HG02588 (cell line): ENCODE data around the gene KLHL17.
"Not testable (repeated sequence)": the region's sequence is repeated elsewhere in the genome, so short reads cannot be mapped to it uniquely, and the experiment has no call there.

Experiments
- ATAC-seq: cut with Tn5 transposase; IDR thresholded peaks from one replicate; pipeline ENCODE4 v1.9.1; 2021; ENCODE audit warnings: mild to moderate bottlenecking, moderate library complexity; ENCODE audit not compliant: unreplicated experiment

The KLHL17 gene

DNA sequence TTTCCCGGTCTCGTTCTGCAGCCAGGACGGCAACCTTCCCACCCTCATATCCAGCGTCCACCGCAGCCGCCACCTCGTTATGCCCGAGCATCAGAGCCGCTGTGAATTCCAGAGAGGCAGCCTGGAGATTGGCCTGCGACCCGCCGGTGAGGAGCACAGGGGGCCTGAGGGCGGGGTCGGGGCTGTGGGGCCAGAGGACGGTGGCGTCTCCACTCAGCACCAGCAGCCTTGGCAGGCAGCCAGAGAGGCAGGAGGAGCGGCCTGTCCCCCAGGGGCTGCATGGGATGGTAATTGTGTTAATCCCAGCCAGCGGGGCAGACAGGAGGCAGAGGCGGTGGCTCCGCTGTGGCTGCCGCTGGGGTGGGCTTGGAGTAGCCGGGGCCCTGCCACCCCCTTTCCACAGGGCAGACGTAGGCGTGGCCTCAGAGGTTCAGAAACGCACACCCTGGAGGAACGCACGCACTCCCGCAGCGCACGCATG, 24.6 kb upstream of the KLHL17 start:
- no peak for ATAC-seq

DNA sequence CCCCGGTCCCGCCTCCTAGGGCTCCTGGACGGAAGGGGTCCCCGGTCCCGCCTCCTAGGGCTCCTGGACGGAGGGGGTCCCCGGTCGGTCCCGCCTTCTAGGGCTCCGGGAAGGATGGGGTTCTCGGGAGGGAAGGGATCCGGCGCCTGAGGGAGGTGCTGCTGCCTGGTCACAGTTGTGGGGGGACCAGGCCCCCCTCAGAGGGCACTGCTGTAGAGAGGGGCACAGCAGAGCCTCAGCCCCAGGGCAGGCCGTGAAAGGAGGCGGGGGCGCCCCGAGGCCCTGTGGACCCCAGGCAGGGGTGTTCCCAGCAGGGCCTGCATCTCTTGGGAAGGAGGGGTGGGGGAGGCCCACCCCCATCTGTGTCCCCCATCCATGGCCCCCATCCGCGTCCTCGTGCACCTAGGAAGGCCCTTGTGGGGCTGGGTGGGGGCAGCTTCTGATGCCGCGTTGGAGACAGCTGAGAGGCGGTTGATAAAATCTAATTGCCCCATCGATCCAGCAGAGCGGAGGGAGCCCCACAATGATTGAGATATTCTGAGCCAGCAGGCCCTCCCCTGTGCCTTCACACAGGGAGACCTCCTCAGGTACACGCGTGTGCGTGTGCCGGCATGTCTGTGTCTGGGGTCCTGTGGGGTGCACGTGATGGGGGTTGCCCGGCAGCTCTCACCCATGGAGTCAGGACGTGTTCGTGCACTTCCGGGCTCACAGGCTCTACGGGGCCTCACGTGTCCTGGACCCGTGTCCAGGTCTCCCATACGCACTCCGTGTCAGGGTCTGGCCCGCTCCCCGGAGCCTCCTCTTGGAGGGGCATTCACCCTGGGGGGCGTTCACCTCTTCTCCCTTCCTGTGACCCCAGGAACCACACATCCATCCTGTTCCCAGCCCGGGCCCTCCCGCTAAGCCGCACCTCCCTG, 23.8 kb upstream of the KLHL17 start:
- ATAC-seq = no peak

DNA sequence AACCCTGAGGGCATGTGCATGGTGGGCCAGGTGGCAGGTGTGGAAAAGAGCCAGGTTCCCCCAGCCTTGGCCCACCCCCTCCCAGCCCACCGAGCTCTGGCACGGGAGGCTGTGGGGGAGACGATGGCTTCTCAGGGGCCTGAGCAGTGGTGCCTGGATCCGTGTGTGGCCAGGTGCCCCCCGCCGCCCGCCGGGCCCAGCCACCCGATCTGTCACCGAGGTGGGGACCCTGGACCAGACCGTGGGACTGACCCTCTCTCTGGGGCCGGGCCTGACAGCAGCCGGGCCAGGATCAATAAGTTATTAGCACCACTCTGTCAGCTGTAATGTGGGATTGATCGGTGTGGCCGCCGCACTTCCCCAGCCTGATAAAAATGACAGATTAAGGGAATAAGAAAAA, 22.9 kb upstream of the KLHL17 start:
- no peak for ATAC-seq

DNA sequence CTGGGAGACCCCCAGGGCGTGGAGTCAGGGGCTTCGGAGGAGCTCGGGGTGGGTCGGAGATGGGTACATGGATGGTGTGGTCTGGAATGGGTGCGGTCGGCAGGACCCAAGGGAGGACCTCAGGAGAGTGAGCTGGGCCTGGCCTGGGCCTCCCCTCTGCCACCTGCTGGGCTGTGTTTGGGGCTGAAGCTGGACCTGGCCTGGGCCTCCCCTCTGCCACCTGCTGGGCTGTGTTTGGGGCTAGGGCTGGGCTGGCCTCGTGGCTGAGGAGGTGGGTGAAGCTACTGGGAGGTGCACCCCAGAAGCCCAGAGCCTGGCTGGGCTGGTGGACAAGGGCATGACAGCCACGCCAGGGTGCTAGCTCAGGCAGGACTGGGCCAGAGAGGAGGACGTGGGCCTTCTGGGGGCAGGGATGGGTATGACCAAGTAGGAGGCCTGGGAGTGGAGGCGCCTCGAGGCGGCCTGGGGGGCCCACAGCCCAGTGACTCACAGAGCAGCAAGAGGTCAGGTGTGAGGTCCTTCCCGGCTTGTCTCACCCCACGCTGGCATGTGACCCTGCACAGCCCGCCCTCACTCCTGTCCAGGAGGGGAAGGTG, 22.2 kb upstream of the KLHL17 start:
- no peak for ATAC-seq

DNA sequence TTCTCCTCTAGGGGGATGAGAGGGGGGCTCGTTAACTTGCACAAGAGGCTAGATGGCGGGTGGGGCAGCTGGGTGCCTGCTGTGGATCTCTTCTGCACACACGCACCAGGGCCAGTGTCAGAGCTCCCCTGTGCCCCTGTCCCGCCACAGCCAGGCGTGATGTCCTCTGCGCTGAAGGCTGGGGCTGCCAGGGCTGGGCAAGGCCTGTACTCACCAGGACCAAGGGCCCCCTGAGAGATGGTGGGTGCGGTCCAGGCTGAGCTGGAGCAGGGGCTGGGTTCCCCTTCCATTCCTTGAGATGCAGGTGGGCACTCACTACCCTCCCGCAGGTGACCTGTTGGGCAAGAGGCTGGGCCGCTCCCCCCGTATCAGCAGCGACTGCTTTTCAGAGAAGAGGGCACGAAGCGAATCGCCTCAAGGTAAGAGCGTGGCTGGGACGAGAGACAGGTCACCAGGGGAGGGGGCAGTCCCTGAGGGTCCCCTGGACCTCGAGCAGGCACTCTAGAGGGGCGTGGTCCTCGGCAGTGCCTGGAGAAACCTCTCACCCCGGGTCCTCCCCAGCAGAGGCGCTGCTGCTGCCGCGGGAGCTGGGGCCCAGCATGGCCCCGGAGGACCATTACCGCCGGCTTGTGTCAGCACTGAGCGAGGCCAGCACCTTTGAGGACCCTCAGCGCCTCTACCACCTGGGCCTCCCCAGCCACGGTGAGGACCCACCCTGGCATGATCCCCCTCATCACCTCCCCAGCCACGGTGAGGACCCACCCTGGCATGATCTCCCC, 21.5 kb upstream of the KLHL17 start:
- no peak for ATAC-seq

DNA sequence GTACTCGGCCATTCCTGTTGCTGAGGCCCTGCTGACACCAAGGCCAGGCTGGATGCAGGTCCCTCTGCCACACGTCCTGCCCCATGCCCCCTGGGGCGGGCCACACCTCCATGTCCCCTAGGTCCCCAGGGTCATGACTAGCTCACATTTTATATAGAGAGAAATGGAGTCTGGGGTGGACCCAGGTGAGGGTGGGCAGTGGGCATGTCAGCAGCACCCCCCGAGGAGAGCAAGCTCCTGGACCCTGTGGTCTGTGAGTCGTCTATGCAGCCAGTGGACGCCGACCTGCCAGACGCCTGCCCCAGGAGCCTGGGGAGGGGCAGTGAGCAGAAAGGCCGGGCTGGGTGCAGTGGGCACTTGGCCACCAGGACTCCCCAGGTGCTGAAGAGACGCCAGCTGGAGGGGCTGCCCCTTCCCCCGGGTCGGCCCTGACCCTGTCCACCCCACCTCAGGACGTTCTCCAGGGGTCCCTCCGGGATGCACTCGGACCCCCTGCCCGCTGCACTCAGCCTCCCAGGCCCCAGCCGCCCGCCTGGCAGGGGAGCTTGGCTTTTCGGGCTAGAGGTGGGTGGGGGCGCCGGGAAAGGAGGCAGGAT, 20.8 kb upstream of the KLHL17 start:
- no peak for ATAC-seq

DNA sequence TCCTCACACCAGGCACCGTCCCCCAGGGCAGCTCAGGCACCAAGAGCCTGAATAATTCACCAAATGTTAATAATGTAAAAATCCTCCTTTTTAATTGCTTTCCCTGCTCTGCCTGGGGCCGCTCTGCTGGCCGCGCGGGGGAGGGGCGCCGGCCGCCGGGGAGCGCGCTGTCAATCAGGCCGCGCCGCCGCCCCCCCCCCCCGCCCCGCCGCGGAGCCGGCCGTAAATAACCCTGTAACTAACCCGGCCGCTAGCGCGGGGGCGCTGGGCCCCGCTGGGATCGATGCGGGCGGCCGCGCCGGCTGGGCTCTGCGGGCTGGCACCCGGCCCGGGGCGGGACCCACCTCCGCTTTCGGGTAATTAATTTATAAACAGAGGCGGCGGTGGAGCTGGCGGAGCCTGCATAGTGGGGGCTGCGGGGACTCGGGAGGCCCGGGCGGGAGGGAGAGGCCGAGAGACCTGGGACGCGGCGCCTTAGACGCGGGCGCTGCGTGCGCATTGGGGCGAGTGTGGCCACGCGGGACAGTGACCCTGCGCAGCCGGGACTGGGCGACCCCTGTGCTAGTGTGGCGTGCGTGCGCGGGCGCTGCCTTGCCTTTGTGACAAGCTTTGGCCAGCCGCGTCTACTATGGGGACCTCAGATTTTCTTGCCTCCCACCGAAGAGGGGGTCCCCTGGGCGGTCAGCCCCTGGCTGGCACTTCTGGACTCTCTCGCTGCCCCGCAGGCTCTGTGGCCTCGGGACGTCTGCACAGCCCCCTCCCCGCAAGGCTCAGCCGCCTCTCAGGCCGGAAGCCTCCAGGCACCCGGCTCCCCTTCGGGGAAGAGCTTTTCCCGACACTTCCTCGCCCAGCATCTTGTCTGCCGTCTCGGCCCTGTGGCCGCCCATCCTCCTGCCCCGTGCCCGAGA, 20.0 kb upstream of the KLHL17 start:
- ATAC-seq = no peak

DNA sequence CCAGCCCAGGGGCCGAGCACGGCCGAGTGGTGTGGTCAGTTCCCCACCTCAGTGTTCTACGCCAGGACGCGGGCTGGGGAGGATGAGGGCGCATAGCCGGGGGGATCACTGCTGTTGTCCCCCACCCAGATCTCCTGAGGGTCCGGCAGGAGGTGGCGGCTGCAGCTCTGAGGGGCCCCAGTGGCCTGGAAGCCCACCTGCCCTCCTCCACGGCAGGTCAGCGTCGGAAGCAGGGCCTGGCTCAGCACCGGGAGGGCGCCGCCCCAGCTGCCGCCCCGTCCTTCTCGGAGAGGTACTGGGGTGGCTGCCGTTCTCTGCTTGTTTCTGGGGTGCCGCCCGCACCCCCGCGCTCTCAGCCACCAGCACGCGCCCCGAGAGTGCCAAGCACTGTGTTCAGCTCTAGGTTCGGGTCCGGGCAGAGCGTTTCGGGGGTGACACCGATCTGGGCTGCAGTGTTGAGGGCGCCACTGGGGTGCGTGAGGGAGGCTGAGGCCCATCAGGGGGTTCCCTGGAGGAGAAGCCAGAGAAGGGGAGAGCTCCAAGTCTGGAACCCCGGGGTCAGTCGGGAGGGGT, 19.3 kb upstream of the KLHL17 start:
- ATAC-seq = no peak

DNA sequence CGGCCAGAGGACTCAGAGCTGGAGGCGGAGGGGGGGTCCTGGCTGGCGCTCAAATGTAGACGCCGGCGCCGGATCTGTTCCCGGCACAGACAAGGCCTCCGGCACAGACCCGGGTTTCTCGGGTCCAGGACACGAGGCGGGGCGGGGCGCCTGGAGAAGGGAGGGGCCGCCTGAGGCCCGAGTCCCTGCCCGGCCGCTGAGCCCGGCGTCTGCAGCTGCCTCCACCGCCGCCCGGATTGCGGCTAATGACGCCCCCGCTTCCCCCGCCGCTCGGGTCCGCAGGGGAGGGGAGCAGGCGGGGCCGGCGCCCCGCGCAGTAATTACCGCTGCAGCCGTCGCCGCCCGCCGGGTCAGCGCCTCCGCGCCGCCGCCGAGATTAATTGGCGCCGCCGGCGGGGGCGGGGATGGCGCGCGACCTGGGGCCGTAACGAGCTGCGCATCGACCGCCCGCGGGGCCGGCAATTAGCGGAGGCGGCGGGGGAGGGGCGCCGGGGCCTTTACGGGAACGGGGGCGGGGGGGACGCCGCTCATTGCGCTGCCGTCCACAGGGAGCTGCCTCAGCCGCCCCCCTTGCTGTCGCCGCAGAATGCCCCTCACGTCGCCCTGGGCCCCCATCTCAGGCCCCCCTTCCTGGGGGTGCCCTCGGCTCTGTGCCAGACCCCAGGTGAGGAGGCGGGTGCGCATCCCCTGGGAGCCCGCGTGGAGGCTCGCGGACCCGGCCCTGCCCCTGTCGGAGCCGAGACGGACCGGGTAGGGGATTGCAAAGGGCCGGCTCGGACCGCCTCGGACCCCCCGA, 18.6 kb upstream of the KLHL17 start:
- ATAC-seq = no peak

DNA sequence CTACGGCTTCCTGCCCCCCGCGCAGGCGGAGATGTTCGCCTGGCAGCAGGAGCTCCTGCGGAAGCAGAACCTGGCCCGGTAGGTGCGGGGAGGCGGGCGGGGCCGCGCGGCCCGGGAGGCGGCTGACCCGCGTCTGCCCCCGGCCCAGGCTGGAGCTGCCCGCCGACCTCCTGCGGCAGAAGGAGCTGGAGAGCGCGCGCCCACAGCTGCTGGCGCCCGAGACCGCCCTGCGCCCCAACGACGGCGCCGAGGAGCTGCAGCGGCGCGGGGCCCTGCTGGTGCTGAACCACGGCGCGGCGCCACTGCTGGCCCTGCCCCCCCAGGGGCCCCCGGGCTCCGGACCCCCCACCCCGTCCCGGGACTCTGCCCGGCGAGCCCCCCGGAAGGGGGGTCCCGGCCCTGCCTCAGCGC, 18.0 kb upstream of the KLHL17 start:
- ATAC-seq = no peak

DNA sequence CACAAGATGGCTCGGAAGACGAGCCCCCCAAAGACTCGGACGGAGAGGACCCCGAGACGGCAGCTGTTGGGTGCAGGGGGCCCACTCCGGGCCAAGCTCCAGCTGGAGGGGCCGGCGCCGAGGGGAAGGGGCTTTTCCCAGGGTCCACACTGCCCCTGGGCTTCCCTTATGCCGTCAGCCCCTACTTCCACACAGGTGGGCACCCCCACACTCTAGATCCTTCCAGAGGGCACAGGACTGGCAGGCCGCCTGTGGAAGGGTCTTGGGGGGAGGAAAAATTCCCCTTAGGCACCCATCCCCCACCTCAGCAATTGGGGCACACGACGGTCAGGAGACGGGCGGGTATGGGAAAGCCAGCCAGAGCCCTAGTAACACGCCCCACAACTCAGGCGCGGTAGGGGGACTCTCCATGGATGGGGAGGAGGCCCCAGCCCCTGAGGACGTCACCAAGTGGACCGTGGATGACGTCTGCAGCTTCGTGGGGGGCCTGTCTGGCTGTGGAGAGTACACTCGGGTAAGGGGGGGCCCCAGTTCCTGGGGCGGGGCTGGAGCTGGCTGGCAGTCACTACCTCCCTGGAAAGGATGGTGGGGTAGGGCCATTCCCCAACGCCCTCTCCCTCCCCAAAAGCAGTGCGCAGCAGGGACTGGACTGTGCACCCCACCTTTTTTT, 17.4 kb upstream of the KLHL17 start:
- ATAC-seq = no peak

DNA sequence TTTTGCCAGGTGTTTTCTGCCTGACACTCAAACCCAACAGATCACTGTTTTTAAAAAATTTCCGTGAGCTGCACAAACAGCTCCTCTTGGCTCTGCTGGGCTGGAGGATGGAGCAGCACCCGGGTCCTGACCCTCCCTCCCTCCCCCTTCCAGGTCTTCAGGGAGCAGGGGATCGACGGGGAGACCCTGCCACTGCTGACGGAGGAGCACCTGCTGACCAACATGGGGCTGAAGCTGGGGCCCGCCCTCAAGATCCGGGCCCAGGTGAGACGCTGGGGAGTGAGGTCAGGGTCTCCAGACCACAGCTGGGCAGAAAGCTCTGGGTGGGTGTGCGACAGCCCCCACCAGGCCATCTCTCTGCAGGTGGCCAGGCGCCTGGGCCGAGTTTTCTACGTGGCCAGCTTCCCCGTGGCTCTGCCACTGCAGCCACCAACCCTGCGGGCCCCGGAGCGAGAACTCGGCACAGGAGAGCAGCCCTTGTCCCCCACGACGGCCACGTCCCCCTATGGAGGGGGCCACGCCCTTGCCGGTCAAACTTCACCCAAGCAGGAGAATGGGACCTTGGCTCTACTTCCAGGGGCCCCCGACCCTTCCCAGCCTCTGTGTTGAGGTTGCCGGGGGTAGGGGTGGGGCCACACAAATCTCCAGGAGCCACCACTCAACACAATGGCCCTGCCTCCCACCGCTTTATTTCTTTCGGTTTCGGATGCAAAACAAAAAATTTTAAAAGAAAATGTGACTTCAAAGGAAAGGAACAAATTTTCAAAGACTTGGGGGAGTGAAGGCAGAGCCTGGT, 16.6 kb upstream of the KLHL17 start:
- ATAC-seq = no peak

DNA sequence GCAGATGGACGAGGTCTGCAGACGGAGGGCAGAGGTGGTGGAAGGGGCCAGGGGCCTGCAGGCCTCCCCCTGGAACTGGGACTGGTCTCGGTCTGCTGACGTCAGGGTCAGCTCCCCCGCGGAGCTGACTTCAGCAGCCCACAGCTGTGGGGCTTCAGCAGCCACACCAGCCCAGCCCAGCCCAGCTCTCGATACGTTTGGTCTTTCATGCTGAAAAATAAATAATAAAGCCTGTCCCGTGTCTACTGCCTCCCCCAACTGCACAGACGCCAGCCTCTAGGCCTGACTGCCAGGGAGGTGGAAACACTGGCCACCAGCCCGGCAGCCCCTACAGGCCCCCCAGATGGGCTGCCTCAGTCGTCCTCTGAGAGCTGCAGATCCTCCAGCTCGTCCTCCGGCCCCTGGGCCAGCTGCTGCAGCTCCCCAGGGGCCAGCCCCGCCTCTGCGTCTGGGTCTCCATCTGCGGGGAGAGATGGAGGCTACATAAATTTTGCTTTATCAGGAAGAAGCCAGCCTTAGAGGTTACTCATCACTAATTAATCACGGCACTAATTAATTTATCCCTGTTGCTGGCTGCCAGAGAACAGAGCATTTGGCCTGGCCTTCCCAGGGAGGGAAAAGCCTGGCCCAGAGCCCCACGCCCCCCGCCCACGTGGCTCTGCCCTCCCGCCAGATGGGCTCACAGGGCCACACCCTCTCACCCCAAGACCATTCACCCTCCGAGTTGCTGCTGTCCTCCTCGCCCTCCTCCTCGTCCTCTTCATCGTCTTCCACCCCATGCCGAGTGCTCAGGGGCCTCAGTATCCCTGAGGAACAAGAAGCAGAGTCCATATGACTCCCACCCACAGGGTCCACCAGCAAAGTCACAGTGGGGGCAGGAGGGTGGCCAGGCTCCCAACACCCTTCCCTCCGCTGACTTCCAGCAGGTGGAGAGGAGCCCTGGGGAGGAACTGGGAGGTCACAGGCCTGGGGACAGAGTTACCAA, 15.8 kb upstream of the KLHL17 start:
- no peak for ATAC-seq

DNA sequence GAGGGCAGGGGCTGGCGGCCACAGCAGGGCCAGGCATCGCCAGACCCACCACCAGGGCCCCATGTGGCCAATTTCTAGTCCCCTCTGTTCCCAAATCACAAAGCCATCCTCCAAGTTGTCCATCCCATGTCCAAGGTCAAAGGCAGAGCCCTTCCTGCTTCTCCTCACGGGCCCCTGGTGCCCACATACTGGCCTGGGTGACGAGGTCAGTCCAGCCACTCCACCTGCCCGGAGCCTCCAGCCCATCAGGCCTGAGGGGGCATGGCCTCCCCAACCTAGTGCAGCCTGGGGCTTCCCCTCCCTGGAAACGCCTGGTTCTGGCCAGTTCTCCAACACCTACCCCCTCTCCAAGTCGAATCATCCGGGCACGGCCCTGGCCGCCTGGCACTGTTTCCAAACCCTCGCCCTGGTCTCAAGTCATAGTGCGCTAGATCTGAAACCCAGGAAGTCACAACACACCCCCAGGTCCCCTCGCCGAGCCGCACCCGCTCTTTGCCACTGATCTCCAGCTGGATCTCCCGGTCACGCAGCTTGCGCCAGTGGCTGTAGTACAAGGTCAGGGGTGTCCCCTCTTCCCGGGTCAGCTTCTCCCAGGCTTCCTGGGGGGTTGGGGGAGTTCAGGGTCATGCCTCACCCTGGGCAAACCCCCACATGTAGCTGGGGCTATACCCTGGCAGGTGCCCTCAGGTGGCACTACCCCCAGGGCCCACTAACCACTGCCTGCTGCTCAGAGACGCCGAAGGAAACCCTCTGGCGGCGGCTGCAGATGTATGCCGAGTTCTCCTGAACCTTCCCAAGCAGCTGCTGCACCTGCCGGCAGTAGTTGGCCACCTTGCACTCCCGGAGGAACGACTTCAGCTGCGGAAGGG, 14.5 kb upstream of the KLHL17 start:
- no peak for ATAC-seq

DNA sequence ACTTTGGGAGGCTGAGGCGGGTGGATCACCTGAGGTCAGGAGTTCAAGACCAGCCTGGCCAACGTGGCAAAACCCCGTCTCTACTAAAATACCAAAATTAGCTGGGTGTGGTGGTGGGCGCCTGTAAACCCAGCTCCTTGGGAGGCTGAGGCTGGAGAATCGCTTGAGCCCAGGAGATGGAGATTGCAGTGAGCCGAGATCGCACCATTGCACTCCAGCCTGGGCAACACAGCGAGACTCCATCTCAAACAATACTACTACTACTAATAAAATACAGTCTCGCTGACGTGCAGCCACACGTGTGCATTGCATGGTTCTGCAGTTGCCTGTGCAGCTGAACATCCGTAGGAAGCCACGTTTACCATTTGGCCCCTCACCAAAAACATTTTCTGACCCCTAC, 13.6 kb upstream of the KLHL17 start:
- not testable (repeated sequence) for ATAC-seq

DNA sequence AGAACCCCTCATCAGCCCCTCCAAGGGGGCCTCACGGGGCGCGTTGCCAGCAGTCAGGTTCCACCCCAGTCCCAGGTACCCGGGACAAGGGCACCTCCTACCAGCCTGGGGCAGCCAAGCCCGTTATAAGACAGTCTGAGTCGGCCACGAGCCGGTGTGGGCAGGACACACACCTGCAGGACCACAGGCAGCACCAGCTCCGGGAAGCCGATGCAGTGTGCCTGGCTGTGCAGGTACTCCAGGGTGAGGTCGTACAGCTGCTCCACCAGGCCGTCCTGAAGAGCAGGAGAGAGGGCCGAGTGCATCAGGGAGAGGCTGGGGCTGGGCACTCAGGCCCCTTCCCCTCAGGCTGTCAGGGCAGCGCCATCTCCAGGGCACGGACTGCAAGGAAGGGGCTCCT, 12.4 kb upstream of the KLHL17 start:
- ATAC-seq = no peak
